GM12874 (cell line): ENCODE results near the gene SLC26A2.

Experiments used
- CTCF ChIP-seq: IDR thresholded peaks from 2 replicates; pipeline ENCODE4 v1.5.1; 2011; ENCODE audit warnings: low read depth, mild to moderate bottlenecking, control low read depth, low read length, moderate library complexity; ENCODE audit not compliant: insufficient read depth

SLC26A2 gene

GRCh38 chr5:149961186-149961685 lies 678 bp downstream of the SLC26A2 start:
- TF ChIP-seq CTCF = no peak

- no peak for TF ChIP-seq CTCF
These were observed 1.4 kb downstream of the SLC26A2 start for GRCh38 chr5:149961957-149962409.

GRCh38 chr5:149962601-149963300 lies 2.2 kb downstream of the SLC26A2 start:
- TF ChIP-seq CTCF = no peak

- TF ChIP-seq CTCF = no peak
These were observed 3.2 kb downstream of the SLC26A2 start for GRCh38 chr5:149963729-149964128.

GRCh38 chr5:149966946-149967345 lies 6.4 kb downstream of the SLC26A2 start:
- no peak for TF ChIP-seq CTCF

GRCh38 chr5:149969181-149969930 lies 8.8 kb downstream of the SLC26A2 start:
- no peak for TF ChIP-seq CTCF

- no peak for TF ChIP-seq CTCF
These were observed 14.9 kb downstream of the SLC26A2 start for GRCh38 chr5:149975409-149975808.
